H1 (cell line): ENCODE measurements around the gene TRIL. TPM values are rescaled to one million over a fixed set of nuclear protein-coding genes. Genes with fewer than 3 reads are reported as not detected.

Experiments used
- CTCF ChIA-PET: fragments of 300-600 bp; sonication (Branson Sonifier 250); formaldehyde crosslinking; loops from one replicate; lab custom pipeline; 2021; ENCODE audit not compliant: partially characterized antibody; lab: Charles Lee
- POLR2A ChIA-PET: fragments of 300-600 bp; sonication (Branson Sonifier 250); formaldehyde crosslinking; loops from one replicate; lab custom pipeline; 2021; ENCODE audit warnings: inconsistent platforms; ENCODE audit not compliant: partially characterized antibody; lab: Charles Lee
- DNase-seq, 2 experiments: peaks; one replicate each; pipeline versions ENCODE4 v3.0.0 to v3.0.0-alpha.2; 2010 to 2022; ENCODE audit warnings: low spot score in 2 of 2, low read depth in 1 of 2, mixed read lengths in 1 of 2
- FAIRE-seq: peaks from 2 replicates; lab custom pipeline; 2011; peaks lifted over from hg19 to GRCh38; lab: Jason Lieb, UNC
- H2AFZ ChIP-seq: 2 replicates; pipeline ENCODE4 v1.8.1; 2012; ENCODE audit warnings: low read length, inconsistent platforms
- H2AK5ac ChIP-seq: 2 replicates; pipeline ENCODE4 v1.6.1; 2013; ENCODE audit warnings: low read depth, low read length
- H2BK120ac ChIP-seq: replicated peaks from 2 replicates; pipeline ENCODE3; 2013; ENCODE audit warnings: low read depth, low read length, inconsistent platforms
- H2BK12ac ChIP-seq: 2 replicates; pipeline ENCODE4 v1.6.1; 2013; ENCODE audit warnings: low read depth, low read length
- H2BK15ac ChIP-seq: 2 replicates; pipeline ENCODE4 v1.6.1; 2013; ENCODE audit warnings: low read length
- H2BK20ac ChIP-seq: 2 replicates; pipeline ENCODE4 v1.6.1; 2013; ENCODE audit warnings: low read length
- H2BK5ac ChIP-seq: 2 replicates; pipeline ENCODE4 v1.6.1; 2013; ENCODE audit warnings: low read depth, low read length
- H3K14ac ChIP-seq: 2 replicates; pipeline ENCODE4 v1.6.1; 2013; ENCODE audit warnings: inconsistent platforms; ENCODE audit not compliant: insufficient read length
- H3K18ac ChIP-seq: 2 replicates; pipeline ENCODE4 v1.6.1; 2013; ENCODE audit warnings: low read length; ENCODE audit errors: extremely low read depth
- H3K23ac ChIP-seq: 2 replicates; pipeline ENCODE4 v1.6.1; 2013; ENCODE audit warnings: inconsistent platforms; ENCODE audit not compliant: insufficient read length
- H3K23me2 ChIP-seq: 2 replicates; pipeline ENCODE4 v1.6.1; 2013; ENCODE audit warnings: low read depth, low read length
- H3K27ac ChIP-seq: 2 replicates; pipeline ENCODE4 v1.6.1; 2011; ENCODE audit warnings: low read depth, low read length, inconsistent platforms
- H3K27me3 ChIP-seq, 4 experiments: replicated peaks in 1 of 4; 1 replicate in 1 of 4; 2 replicates in 3 of 4; pipeline versions ENCODE4 v1.6.1 to v1.8.1; 2011 to 2013; ENCODE audit warnings: low read length in 3 of 4, mild to moderate bottlenecking in 3 of 4, inconsistent platforms in 2 of 4, mixed read lengths in 2 of 4, moderate library complexity in 1 of 4; ENCODE audit not compliant: control insufficient read depth in 3 of 4, insufficient read depth in 3 of 4; ENCODE audit errors: extremely low read depth in 1 of 4
- H3K36me3 ChIP-seq, 4 experiments: 2 replicates each; pipeline versions ENCODE4 v1.6.1 to v1.8.1; 2011 to 2013; ENCODE audit warnings: mild to moderate bottlenecking in 4 of 4, low read length in 3 of 4, moderate library complexity in 2 of 4, control low read depth in 1 of 4, inconsistent platforms in 1 of 4; ENCODE audit not compliant: insufficient read depth in 4 of 4, control insufficient read depth in 2 of 4
- H3K4ac ChIP-seq: replicated peaks from 2 replicates; pipeline ENCODE3; 2013; ENCODE audit warnings: low read length, low read depth, mixed read lengths, inconsistent platforms; ENCODE audit not compliant: insufficient read length
- H3K4me1 ChIP-seq, 4 experiments: replicated peaks in 1 of 4; 1 replicate in 1 of 4; 2 replicates in 3 of 4; pipeline versions ENCODE4 v1.6.1 to v1.8.1; 2011 to 2013; ENCODE audit warnings: low read length in 3 of 4, inconsistent platforms in 2 of 4, mixed read lengths in 1 of 4; ENCODE audit not compliant: insufficient read depth in 4 of 4, control insufficient read depth in 3 of 4
- H3K4me2 ChIP-seq, 2 experiments: 2 replicates each; pipeline versions ENCODE4 v1.6.1 to v1.8.1; 2011 to 2013; ENCODE audit warnings: low read depth in 2 of 2, low read length in 2 of 2, control low read depth in 1 of 2, inconsistent platforms in 1 of 2, mild to moderate bottlenecking in 1 of 2; ENCODE audit not compliant: insufficient read depth in 1 of 2
- H3K4me3 ChIP-seq, 4 experiments: fragments of 200-600, 300-600 bp in 1 of 4; sonication (generic), shearing (Covaris generic), sonication (Bioruptor Twin) in 1 of 4; 2 replicates each; pipeline versions ENCODE4 v1.5.1 to v1.8.1; 2011 to 2016; ENCODE audit warnings: low read length in 4 of 4, low read depth in 3 of 4, control low read depth in 2 of 4, inconsistent platforms in 2 of 4, mild to moderate bottlenecking in 2 of 4, mixed read lengths in 1 of 4, moderate library complexity in 1 of 4; ENCODE audit not compliant: insufficient read depth in 2 of 4; ENCODE audit errors: extremely low read depth in 1 of 4
- H3K56ac ChIP-seq: replicated peaks from 2 replicates; pipeline ENCODE3; 2013; ENCODE audit warnings: low read depth, mild to moderate bottlenecking, mixed read lengths, low read length, inconsistent platforms; ENCODE audit not compliant: insufficient read length
- H3K79me1 ChIP-seq: 2 replicates; pipeline ENCODE4 v1.6.1; 2013; ENCODE audit warnings: low read depth, low read length, control low read depth
- H3K79me2 ChIP-seq, 2 experiments: 2 replicates each; pipeline versions ENCODE4 v1.6.1 to v1.8.1; 2012 to 2013; ENCODE audit warnings: low read length in 2 of 2, mild to moderate bottlenecking in 2 of 2, inconsistent platforms in 1 of 2; ENCODE audit not compliant: insufficient read depth in 2 of 2, control insufficient read depth in 1 of 2
- H3K9ac ChIP-seq, 4 experiments: replicated peaks in 1 of 4; 1 replicate in 1 of 4; 2 replicates in 3 of 4; pipeline versions ENCODE4 v1.6.1 to v1.8.1; 2011 to 2013; ENCODE audit warnings: low read depth in 3 of 4, low read length in 3 of 4, control low read depth in 2 of 4, mild to moderate bottlenecking in 2 of 4, moderate library complexity in 2 of 4, inconsistent platforms in 1 of 4; ENCODE audit errors: extremely low read depth in 1 of 4
- H3K9me3 ChIP-seq, 2 experiments: 2 replicates each; pipeline versions ENCODE4 v1.6.1 to v1.8.1; 2012 to 2013; ENCODE audit warnings: mild to moderate bottlenecking in 2 of 2, moderate library complexity in 2 of 2, control low read depth in 1 of 2, inconsistent platforms in 1 of 2, low read depth in 1 of 2, low read length in 1 of 2, mixed read lengths in 1 of 2; ENCODE audit not compliant: insufficient read depth in 2 of 2
- H4K20me1 ChIP-seq, 2 experiments: replicated peaks in 1 of 2; 2 replicates each; pipeline versions ENCODE3 to v1.8.1; 2011 to 2013; ENCODE audit warnings: inconsistent platforms in 2 of 2, low read length in 2 of 2, mild to moderate bottlenecking in 1 of 2; ENCODE audit not compliant: insufficient read depth in 2 of 2, control insufficient read depth in 1 of 2
- H4K5ac ChIP-seq: 2 replicates; pipeline ENCODE4 v1.6.1; 2013; ENCODE audit warnings: low read length, low read depth, mixed read lengths, inconsistent platforms; ENCODE audit not compliant: insufficient read length
- H4K8ac ChIP-seq: 2 replicates; pipeline ENCODE4 v1.8.0; 2013; ENCODE audit warnings: mild to moderate bottlenecking, moderate library complexity, low read length, inconsistent platforms; ENCODE audit not compliant: insufficient read depth; ENCODE audit errors: extremely low read depth
- H4K91ac ChIP-seq: replicated peaks from 2 replicates; pipeline ENCODE3; 2013; ENCODE audit warnings: low read length, mixed read lengths, inconsistent platforms; ENCODE audit not compliant: insufficient read length
- BRCA1 ChIP-seq: IDR thresholded peaks from 2 replicates; pipeline ENCODE4 v1.6.1; 2012; ENCODE audit warnings: low read depth, low read length, improper control_type of control experiment
- SP1 ChIP-seq: IDR thresholded peaks from 2 replicates; pipeline ENCODE4 v1.6.1; 2011; ENCODE audit warnings: low read depth, low read length
- YY1 ChIP-seq: IDR thresholded peaks from 2 replicates; pipeline ENCODE4 v1.6.1; 2011; ENCODE audit warnings: low read depth, mild to moderate bottlenecking, low read length
- WGBS, 2 experiments: shearing (Covaris generic) in 1 of 2; methylation state at CpG; one replicate each; pipeline versions ENCODE4 v1.1.6 to v1.1.7; 2013 to 2015; ENCODE audit warnings: low lambda C conversion rate in 2 of 2, mixed read lengths in 2 of 2, inconsistent platforms in 1 of 2, low coverage in 1 of 2, missing lambda C conversion rate in 1 of 2; ENCODE audit not compliant: insufficient replicate concordance in 2 of 2, insufficient coverage in 1 of 2, insufficient read length in 1 of 2; ENCODE audit errors: extremely low coverage in 1 of 2, missing lambda C conversion rate in 1 of 2; 5-methylcytosine and 5-hydroxymethylcytosine counted together
- polyA plus RNA-seq, 7 experiments: library from polyadenylated mRNA; depleted of rRNA in 3 of 7; stranded (reverse) in 5 of 7; unstranded in 2 of 7; fragments of >200 nt in 5 of 7; fragments of 200-250 nt in 2 of 7; gene quantifications; 1 replicate in 5 of 7; 2 replicates in 1 of 7; 4 replicates in 1 of 7; pipeline versions ENCODE4 v1.2.1 to v1.2.3, GENCODE V29; 2011 to 2013; ENCODE audit warnings: missing spikeins in 2 of 7, mixed read lengths in 2 of 7
- total RNA-seq: library from RNA; stranded (reverse); fragmentation: NEBNext Ultra II Directional; extraction: Animal tissue kit (Norgen Biotek cat#: 25700); gene quantifications from 2 replicates; pipeline ENCODE4 v1.2.1, GENCODE V29; 2021

Gene TRIL
- total and polyA plus RNA-seq, 2 of the 8 experiments (the other 6 are each of a cell fraction or from before 2014, with no cell fraction given), result 3.9 to 5.5 TPM

DNA sequence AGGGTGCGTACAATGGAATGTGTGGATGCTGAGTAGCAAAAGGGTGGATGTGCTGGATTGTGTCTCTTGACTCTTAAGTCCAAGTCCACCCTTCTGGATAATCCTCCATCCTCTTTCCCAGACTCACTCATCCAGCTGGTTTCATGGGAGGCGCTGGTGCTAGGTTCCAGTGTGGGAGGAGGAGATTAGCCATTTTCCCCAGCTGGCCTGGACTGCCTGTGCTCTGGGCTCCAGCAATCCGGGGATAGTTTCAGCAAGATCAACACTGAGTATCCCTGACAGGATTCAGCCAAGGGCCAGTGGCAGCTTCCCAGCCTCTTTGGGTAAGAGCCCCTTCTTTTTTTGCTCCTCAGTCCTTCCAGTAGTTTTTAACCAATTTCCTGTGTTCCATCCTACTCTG lies 21.6 kb upstream of the TRIL start:
- Histone ChIP-seq H4K8ac (no peak overlapping the region), H3K79me1 (no peaks in the 10 kb centered on the region), H3K27me3 (no peaks in the 10 kb centered on the region), H2BK15ac (no peak overlapping the region; the same call in 1 of the 2 replicates), H3K79me2 (no peaks in the 10 kb centered on the region), H3K18ac (no peak overlapping the region), H2AK5ac (no peak overlapping the region), H2BK12ac (no peak overlapping the region), H3K4ac (no peak overlapping the region), H3K9me3 (no peaks in the 10 kb centered on the region), H2BK5ac (no peak overlapping the region), H3K36me3 (no peaks in the 10 kb centered on the region), H4K5ac (no peak overlapping the region), H2BK20ac (no peak overlapping the region), H3K23ac (no peak overlapping the region), H3K4me3 (no peak overlapping the region), H4K91ac (no peak overlapping the region), H3K9ac (no peak overlapping the region), H2AFZ (peak overlapping the region; percentile 88; the same call in 1 of the 2 replicates), H3K4me2 (no peak overlapping the region), H2BK120ac (no peak overlapping the region), H3K4me1 (peaks cover 5 to 11% (median 9%) of the 10 kb centered on the region in 4 experiments), H4K20me1 (no peaks in the 10 kb centered on the region), H3K14ac (no peak overlapping the region), H3K56ac (no peak overlapping the region), H3K23me2 (no peaks in the 10 kb centered on the region), H3K27ac (no peak overlapping the region)
- FAIRE-seq (no peak), DNase-seq (no peak)
- ChIA-PET CTCF (interaction anchor here (1.2 to 10.0 kb wide), 8 partner anchors 10 to 127 kb away, joined by 3 to 59 read pairs (median 4); partner anchors contain the start of gene TRIL), POLR2A (interaction anchor here (3.0 kb wide), 1 partner anchor 23 kb away, joined by 7 read pairs; no protein-coding TSS in a partner anchor)
- TF ChIP-seq BRCA1 (no peak), YY1 (no peak), SP1 (no peak)
- 84% methylated on average over 3 of the region's 3 CpGs; no CpG with 5 or more reads in 1 of the 2 experiments for WGBS, 2 experiments
